H9 (cell line): ENCODE data around the gene IGF1. TPM values are rescaled to one million over a fixed set of nuclear protein-coding genes. Genes with fewer than 3 reads are reported as not detected.

ENCODE experiments used
- DNase-seq: peaks from one replicate; pipeline ENCODE4 v3.0.0-alpha.2; 2017
- H2AFZ ChIP-seq: one replicate; pipeline ENCODE4 v1.6.1; 2013; ENCODE audit warnings: mild to moderate bottlenecking, low read length, control low read depth, moderate library complexity
- H2AK5ac ChIP-seq: 2 replicates; pipeline ENCODE4 v1.6.1; 2013; ENCODE audit warnings: low read length, control low read depth, mixed read lengths; ENCODE audit not compliant: insufficient read length
- H2BK120ac ChIP-seq: one replicate; pipeline ENCODE4 v1.6.1; 2013; ENCODE audit warnings: low read depth, mild to moderate bottlenecking, low read length, control low read depth, inconsistent platforms; ENCODE audit not compliant: poor library complexity, severe bottlenecking
- H2BK12ac ChIP-seq: 2 replicates; pipeline ENCODE4 v1.6.1; 2013; ENCODE audit warnings: low read length, control low read depth, mixed read lengths, low read depth; ENCODE audit not compliant: insufficient read length
- H2BK15ac ChIP-seq: 2 replicates; pipeline ENCODE4 v1.6.1; 2013; ENCODE audit warnings: low read depth, low read length, control low read depth
- H2BK20ac ChIP-seq: one replicate; pipeline ENCODE4 v1.6.1; 2013; ENCODE audit warnings: low read depth, mild to moderate bottlenecking, low read length, control low read depth, inconsistent platforms; ENCODE audit not compliant: poor library complexity, severe bottlenecking
- H2BK5ac ChIP-seq: 2 replicates; pipeline ENCODE4 v1.6.1; 2013; ENCODE audit warnings: low read length, control low read depth, mixed read lengths; ENCODE audit not compliant: insufficient read length
- H3K14ac ChIP-seq: 2 replicates; pipeline ENCODE4 v1.6.1; 2013; ENCODE audit warnings: low read length, control low read depth; ENCODE audit not compliant: insufficient read depth
- H3K18ac ChIP-seq: 2 replicates; pipeline ENCODE4 v1.6.1; 2013; ENCODE audit warnings: low read depth, mild to moderate bottlenecking, mixed read lengths, low read length, control low read depth; ENCODE audit not compliant: insufficient read length
- H3K23ac ChIP-seq: 2 replicates; pipeline ENCODE4 v1.6.1; 2013; ENCODE audit warnings: low read length, control low read depth, mixed read lengths, low read depth; ENCODE audit not compliant: insufficient read length
- H3K23me2 ChIP-seq: 2 replicates; pipeline ENCODE4 v1.6.1; 2013; ENCODE audit warnings: low read depth, mild to moderate bottlenecking, mixed read lengths, low read length, control low read depth; ENCODE audit not compliant: insufficient read length, poor library complexity, severe bottlenecking
- H3K27ac ChIP-seq: 2 replicates; pipeline ENCODE4 v1.5.1; 2013; ENCODE audit warnings: low read length, control low read depth, mixed read lengths, low read depth; ENCODE audit not compliant: insufficient read length
- H3K27me3 ChIP-seq: 2 replicates; pipeline ENCODE4 v1.6.1; 2013; ENCODE audit warnings: low read length, control low read depth, inconsistent platforms; ENCODE audit not compliant: insufficient read depth
- H3K4ac ChIP-seq: 2 replicates; pipeline ENCODE4 v1.6.1; 2013; ENCODE audit warnings: low read depth, mild to moderate bottlenecking, control low read depth, inconsistent platforms, low read length, moderate library complexity
- H3K4me1 ChIP-seq: 2 replicates; pipeline ENCODE4 v1.6.1; 2013; ENCODE audit warnings: low read length, control low read depth, inconsistent platforms; ENCODE audit not compliant: insufficient read depth
- H3K4me2 ChIP-seq: 2 replicates; pipeline ENCODE4 v1.6.1; 2013; ENCODE audit warnings: low read length, control low read depth, mixed read lengths; ENCODE audit not compliant: insufficient read length, insufficient read depth
- H3K56ac ChIP-seq: 2 replicates; pipeline ENCODE4 v1.6.1; 2013; ENCODE audit warnings: low read depth, mild to moderate bottlenecking, mixed read lengths, low read length, control low read depth; ENCODE audit not compliant: insufficient read length
- H3K79me1 ChIP-seq: 2 replicates; pipeline ENCODE4 v1.6.1; 2013; ENCODE audit warnings: low read depth, mild to moderate bottlenecking, moderate library complexity, low read length, control low read depth, inconsistent platforms; ENCODE audit not compliant: insufficient read depth, poor library complexity, severe bottlenecking
- H3K79me2 ChIP-seq: 2 replicates; pipeline ENCODE4 v1.6.1; 2013; ENCODE audit warnings: low read length, control low read depth, inconsistent platforms; ENCODE audit not compliant: insufficient read depth
- H3K9ac ChIP-seq: 2 replicates; pipeline ENCODE4 v1.6.1; 2013; ENCODE audit warnings: low read length, control low read depth, mixed read lengths; ENCODE audit not compliant: insufficient read length; ENCODE audit errors: extremely low read depth
- H3K9me3 ChIP-seq: one replicate; pipeline ENCODE4 v1.6.1; 2013; ENCODE audit warnings: low read depth, low read length, inconsistent platforms; ENCODE audit not compliant: control insufficient read depth
- H3T11ph ChIP-seq: one replicate; pipeline ENCODE4 v1.6.1; 2013; ENCODE audit warnings: mild to moderate bottlenecking, low read length, control low read depth, inconsistent platforms
- H4K20me1 ChIP-seq: one replicate; pipeline ENCODE4 v1.6.1; 2013; ENCODE audit not compliant: control insufficient read depth, insufficient read length, insufficient read depth
- H4K5ac ChIP-seq: 2 replicates; pipeline ENCODE4 v1.6.1; 2013; ENCODE audit warnings: low read depth, mild to moderate bottlenecking, mixed read lengths, low read length, control low read depth; ENCODE audit not compliant: insufficient read length
- H4K8ac ChIP-seq: replicated peaks from 2 replicates; pipeline ENCODE4 v1.6.1; 2013; ENCODE audit warnings: low read length, control low read depth, mixed read lengths, low read depth; ENCODE audit not compliant: insufficient read length
- H4K91ac ChIP-seq: 2 replicates; pipeline ENCODE4 v1.6.1; 2013; ENCODE audit warnings: low read depth, mild to moderate bottlenecking, moderate library complexity, mixed read lengths, low read length, control low read depth; ENCODE audit not compliant: insufficient read length
- H3K27ac Mint-ChIP-seq, 3 experiments: 2 replicates in 2 of 3; 3 replicates in 1 of 3; pipeline ENCODE4 v1.8.0; 2020 to 2021; ENCODE audit warnings: mixed read lengths in 3 of 3, mild to moderate bottlenecking in 1 of 3, moderate library complexity in 1 of 3
- H3K27me3 Mint-ChIP-seq: 2 replicates; pipeline ENCODE4 v1.8.0; 2021; ENCODE audit warnings: low read depth, mild to moderate bottlenecking, moderate library complexity, mixed read lengths
- H3K36me3 Mint-ChIP-seq, 3 experiments: 2 replicates in 2 of 3; 3 replicates in 1 of 3; pipeline ENCODE4 v1.8.0; 2020 to 2021; ENCODE audit warnings: low read depth in 3 of 3, mixed read lengths in 3 of 3; ENCODE audit not compliant: insufficient read depth in 1 of 3
- H3K4me1 Mint-ChIP-seq, 2 experiments: 2 replicates each; pipeline ENCODE4 v1.8.0; 2020; ENCODE audit warnings: mixed read lengths in 2 of 2
- H3K4me3 Mint-ChIP-seq, 2 experiments: 2 replicates in 1 of 2; 3 replicates in 1 of 2; pipeline ENCODE4 v1.8.0; 2020 to 2021; ENCODE audit warnings: mild to moderate bottlenecking in 2 of 2, mixed read lengths in 2 of 2, moderate library complexity in 1 of 2
- H3K9me3 Mint-ChIP-seq, 2 experiments: 2 replicates in 1 of 2; 3 replicates in 1 of 2; pipeline ENCODE4 v1.8.0; 2020; ENCODE audit warnings: mild to moderate bottlenecking in 2 of 2, mixed read lengths in 2 of 2, moderate library complexity in 1 of 2
- CTCF ChIP-seq: fragments of 200-600 bp; sonication (generic); conservative IDR thresholded peaks from 3 replicates; pipeline ENCODE4 v1.8.0; 2021; ENCODE audit warnings: antibody characterized with exemption, mild to moderate bottlenecking
- WGBS: extraction: QIAGEN DNeasy Blood & Tissue Kit; methylation state at CpG from one replicate; pipeline ENCODE4 v1.1.7; 2013; ENCODE audit warnings: missing lambda C conversion rate, low lambda C conversion rate, mixed read lengths; ENCODE audit not compliant: insufficient read length; ENCODE audit errors: extremely low coverage; 5-methylcytosine and 5-hydroxymethylcytosine counted together
- total RNA-seq: library from RNA; stranded (reverse); gene quantifications from 2 replicates; pipeline ENCODE4 v1.2.1, GENCODE V29; 2021

IGF1 gene
- total RNA-seq, 1 experiment from 2014 or later, result not detected

DNA sequence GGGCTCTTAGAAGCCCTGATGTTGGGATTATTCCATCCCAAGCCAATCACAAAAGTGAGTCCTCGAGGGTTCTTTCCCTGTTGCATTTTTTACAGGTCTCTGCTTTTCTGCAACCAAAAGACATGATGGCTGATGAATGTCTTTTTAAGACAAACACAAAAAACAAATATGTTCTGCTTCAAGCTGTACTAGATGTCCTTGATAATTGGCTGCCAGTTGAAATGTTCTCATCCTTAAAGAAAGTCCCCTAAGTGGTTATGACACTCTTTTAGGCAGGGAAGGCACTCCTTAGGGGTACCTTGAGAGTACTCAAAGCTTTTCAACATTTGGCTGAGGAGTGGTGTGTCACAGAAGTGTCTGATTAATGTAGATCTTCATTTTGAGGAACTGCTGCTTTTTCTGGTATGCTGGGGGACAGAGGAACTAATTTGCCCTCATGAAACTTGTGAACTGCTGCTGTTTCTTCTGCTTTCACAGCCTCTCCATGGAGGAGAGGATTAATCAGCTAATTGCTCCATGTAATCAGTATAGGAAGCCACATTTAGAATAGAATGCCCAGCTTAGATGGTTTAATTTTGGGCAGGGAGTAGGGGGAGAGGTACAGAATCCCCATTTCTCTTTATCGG, 22.8 kb upstream of the IGF1 start:
- no peak for TF ChIP-seq CTCF

More for the DNA sequence above, 22.8 kb upstream of the IGF1 start:
- H3T11ph ChIP-seq, result no peak overlapping the region
- no peaks in the 10 kb centered on the region for H3K4me1 ChIP-seq
- no CpG with 5 or more reads among the region's 2 CpGs for WGBS
- H3K27ac Mint-ChIP-seq, result no peak overlapping the region
- H2BK5ac ChIP-seq, result no peak overlapping the region
- H3K27ac ChIP-seq, result no peak overlapping the region
- DNase-seq, result no peak
- no peaks in the 10 kb centered on the region for H3K79me2 ChIP-seq
- no peak overlapping the region for H3K56ac ChIP-seq
- peaks cover 2 to 12% of the 10 kb centered on the region in 2 experiments; a peak in 3 of 5 replicates for H3K9me3 Mint-ChIP-seq
- no peak overlapping the region for H2BK20ac ChIP-seq
- H3K27me3 Mint-ChIP-seq, result no peaks in the 10 kb centered on the region
- H4K91ac ChIP-seq, result no peak overlapping the region
- no peaks in the 10 kb centered on the region for H3K23me2 ChIP-seq
- H3K79me1 ChIP-seq, result no peaks in the 10 kb centered on the region
- H4K8ac ChIP-seq, result no peak overlapping the region
- H4K5ac ChIP-seq, result no peak overlapping the region
- H3K4me2 ChIP-seq, result no peak overlapping the region
- H3K9me3 ChIP-seq, result no peaks in the 10 kb centered on the region
- H3K23ac ChIP-seq, result no peak overlapping the region
- peaks cover 0 to 4% (median 0%) of the 10 kb centered on the region in 3 experiments; a peak in 1 of 7 replicates for H3K36me3 Mint-ChIP-seq
- no peaks in the 10 kb centered on the region for H3K27me3 ChIP-seq
- no peak overlapping the region for H3K18ac ChIP-seq
- no peaks in the 10 kb centered on the region for H3K4me1 Mint-ChIP-seq
- no peaks in the 10 kb centered on the region for H4K20me1 ChIP-seq
- H2AFZ ChIP-seq, result no peak overlapping the region
- no peak overlapping the region for H3K4ac ChIP-seq
- H3K4me3 Mint-ChIP-seq, result no peak overlapping the region
- no peak overlapping the region for H2BK12ac ChIP-seq
- H2AK5ac ChIP-seq, result no peak overlapping the region
- no peak overlapping the region for H3K9ac ChIP-seq
- no peak overlapping the region for H2BK120ac ChIP-seq
- H2BK15ac ChIP-seq, result no peak overlapping the region
- H3K14ac ChIP-seq, result no peak overlapping the region
